Measurements from ENCODE around the gene WIPF1.

DNA sequence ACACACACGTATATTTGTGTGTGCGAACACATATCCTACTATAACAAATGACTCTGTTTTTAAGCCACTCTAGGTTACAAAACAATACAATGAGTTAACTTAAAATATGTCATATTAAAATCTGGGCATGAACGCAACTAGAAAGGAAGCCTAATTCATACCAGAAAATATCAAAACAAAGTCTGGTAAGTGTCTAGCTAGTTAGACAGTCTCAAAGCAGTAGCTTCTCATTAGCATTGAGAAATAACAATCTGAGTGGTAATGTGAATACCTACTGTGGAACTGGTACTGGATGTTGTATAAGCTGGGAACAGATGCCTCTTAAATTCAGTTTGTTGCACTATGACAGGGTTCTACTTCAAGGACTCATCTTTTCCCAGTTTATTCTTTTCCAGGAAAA lies 32.5 kb upstream of the WIPF1 start:
- no peak for TF ChIP-seq POLR2AphosphoS5 (IDR thresholded peaks at IDR 0.05; ENCODE audit: low read depth, low read length)
- TF ChIP-seq TAF1 (IDR thresholded peaks at IDR 0.05; ENCODE audit: borderline replicate concordance, insufficient read depth, low read length), result no peak
- no peak for TF ChIP-seq REST (IDR thresholded peaks at IDR 0.05; ENCODE audit: insufficient read depth in 1 of 2, low read depth in 2 of 2, low read length in 2 of 2)

Data from PFSK-1 (cell line).